ENCODE data around the gene ZNF816.

DNA sequence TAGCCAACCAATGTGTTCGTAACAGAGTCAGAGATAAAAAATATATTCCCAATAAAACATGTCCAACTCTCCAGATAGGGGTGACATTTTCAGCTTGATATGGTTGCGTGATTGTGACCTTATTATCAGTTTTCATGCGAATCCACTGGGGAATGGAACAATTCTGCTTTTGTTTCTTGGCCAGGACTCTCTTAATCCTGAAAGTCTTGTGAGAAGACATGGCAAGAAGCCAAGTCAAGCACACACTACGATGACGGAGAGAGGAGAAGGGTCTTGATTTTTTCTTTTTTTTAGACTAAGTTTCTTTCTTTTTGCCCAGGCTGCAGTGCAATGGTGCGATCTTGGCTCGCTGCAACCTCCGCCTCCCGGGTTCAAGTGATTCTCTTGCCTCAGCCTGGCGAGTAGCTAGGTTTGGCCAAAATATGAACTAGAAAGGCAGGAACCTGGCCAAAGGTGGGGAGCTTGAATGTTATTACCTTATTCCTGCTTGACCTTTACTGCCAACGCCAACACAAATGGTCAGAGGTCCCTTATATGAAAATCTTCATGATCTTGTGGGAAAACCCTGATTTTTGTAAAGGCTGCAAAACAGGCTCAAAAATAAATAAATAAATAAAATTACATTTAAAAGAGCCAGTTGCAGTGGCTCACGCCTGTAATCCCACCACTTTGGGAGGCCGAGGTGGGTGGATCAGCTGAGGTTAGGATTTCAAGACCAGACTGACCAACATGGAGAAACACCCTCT, 14.5 kb downstream of the ZNF816 start:
- TF ChIP-seq, protein P1, sequence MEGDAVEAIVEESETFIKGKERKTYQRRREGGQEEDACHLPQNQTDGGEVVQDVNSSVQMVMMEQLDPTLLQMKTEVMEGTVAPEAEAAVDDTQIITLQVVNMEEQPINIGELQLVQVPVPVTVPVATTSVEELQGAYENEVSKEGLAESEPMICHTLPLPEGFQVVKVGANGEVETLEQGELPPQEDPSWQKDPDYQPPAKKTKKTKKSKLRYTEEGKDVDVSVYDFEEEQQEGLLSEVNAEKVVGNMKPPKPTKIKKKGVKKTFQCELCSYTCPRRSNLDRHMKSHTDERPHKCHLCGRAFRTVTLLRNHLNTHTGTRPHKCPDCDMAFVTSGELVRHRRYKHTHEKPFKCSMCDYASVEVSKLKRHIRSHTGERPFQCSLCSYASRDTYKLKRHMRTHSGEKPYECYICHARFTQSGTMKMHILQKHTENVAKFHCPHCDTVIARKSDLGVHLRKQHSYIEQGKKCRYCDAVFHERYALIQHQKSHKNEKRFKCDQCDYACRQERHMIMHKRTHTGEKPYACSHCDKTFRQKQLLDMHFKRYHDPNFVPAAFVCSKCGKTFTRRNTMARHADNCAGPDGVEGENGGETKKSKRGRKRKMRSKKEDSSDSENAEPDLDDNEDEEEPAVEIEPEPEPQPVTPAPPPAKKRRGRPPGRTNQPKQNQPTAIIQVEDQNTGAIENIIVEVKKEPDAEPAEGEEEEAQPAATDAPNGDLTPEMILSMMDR (IDR thresholded peaks at IDR 0.05; ENCODE audit: insufficient read depth, low read length): no peak
- TF ChIP-seq POLR2AphosphoS5 (IDR thresholded peaks at IDR 0.05; ENCODE audit: low read depth) (no peak), GABPA (IDR thresholded peaks at IDR 0.05; ENCODE audit: low read depth) (no peak), REST (IDR thresholded peaks at IDR 0.05; ENCODE audit: insufficient replicate concordance, low read depth) (no peak), SPI1 (IDR thresholded peaks at IDR 0.05; ENCODE audit: borderline replicate concordance, low read depth) (no peak)
